NCI-H2107 (cell line): ENCODE data around the gene KMT2A.
A peak's percentile ranks its signal among the peaks of the same experiment; 100 is the strongest.
"Not testable (repeated sequence)": the region's sequence is repeated elsewhere in the genome, so short reads cannot be mapped to it uniquely, and the experiment has no call there.

ENCODE experiments used
- DNase-seq: peaks from one replicate; lab custom pipeline; 2025; lab: John Stamatoyannopoulos, UW

KMT2A gene

DNA sequence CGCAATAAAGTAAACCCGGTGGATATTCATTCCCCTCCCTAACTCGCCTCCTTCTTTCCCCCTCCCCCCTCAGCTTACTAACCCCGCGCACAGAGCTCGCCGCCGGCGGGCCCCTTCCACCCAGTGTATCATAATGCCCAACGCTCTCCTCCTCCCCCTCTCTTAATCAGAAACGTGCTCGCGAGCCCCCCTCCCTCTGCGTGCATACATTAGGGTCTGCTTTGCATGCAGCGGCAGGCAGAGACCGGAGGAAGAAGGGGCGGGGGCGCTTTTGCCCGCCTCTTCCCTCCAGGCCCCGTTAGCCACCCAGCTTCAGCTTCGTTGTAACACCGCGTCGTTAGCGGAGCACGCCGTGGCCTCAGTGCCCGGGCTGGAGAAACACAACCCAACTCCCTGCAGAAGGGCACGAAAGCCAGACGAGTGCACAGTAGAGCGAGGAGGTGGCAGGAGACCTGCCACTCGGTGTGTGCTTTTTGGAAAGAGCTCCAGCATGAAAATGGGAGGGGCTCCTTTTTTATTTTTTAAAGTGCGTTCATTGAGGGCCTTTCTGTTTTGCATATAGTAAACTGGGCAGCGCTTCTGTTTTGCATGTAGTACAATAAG lies 901 bp upstream of the KMT2A start:
- peak; percentile 39 for DNase-seq

DNA sequence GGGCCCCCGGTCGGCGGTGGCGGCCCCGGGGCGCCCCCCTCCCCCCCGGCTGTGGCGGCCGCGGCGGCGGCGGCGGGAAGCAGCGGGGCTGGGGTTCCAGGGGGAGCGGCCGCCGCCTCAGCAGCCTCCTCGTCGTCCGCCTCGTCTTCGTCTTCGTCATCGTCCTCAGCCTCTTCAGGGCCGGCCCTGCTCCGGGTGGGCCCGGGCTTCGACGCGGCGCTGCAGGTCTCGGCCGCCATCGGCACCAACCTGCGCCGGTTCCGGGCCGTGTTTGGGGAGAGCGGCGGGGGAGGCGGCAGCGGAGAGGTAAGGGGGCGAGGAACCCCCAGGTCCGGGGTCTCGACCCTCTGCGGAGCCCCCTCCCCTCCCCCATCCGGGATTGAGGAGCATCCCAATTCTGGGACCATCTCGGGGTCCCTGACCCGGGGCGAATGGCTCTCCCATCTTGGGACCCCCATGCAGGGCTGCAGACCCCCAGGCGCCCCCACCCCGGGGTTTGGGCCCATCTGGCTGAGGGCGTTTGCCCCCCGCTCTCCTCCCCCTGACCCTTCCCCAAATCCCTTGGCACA lies 431 bp downstream of the KMT2A start:
- no peak for DNase-seq

GRCh38 chr11:118437208-118438125 lies 1.2 kb downstream of the KMT2A start:
- DNase-seq, result no peak

DNA sequence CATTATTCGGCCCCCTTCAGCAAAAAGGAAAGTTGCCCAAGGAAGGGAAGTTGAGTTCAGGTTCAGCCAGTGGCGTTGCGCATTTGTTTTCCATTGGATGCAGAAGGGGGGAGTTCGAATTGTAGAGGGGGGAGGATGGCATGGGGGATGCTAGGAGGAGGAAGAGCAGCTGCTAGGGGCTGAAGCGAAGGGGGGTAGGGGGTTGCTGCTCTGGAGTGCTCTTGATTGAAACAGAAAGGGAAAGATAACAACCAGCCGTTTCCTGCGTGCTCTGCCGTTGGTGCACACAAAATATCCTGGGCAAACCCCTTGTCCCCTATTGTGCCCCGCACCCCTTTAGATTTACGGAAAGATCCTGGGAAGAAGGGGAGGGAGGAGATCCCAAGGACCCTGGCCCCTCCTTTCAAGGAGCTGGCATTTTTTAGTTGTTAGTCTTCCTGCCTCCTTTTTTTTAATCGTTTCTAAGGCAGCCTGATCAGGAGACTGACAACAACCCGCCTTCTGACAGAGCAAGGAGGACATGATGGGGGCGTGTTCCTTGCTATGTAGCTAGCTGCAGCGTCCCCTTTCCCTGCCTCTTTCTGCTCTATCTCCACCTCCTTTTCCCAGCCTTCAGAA lies 2.1 kb downstream of the KMT2A start:
- DNase-seq, result no peak

DNA sequence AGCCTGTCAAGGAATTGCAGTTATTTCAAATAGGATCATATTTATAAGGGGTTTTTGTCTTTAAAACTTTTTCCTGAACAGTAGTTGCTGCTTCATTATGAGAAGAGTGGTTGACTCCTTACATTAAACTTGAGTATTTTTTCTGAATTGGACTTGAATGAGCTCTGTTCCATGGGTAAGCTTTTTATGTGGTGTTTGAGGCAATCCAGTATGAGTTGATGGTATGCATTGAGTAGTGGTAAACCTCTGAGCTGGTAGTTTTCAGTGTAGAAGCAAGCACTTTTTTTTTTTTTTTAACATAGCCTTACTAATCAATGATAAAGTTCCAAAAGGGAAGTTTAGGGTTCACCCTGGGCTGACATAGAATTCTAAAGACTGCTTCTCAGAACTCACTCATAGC lies 3.4 kb downstream of the KMT2A start:
- DNase-seq, result no peak

- DNase-seq, result no peak
Observed at GRCh38 chr11:118441770-118442275, 5.5 kb downstream of the KMT2A start.

DNA sequence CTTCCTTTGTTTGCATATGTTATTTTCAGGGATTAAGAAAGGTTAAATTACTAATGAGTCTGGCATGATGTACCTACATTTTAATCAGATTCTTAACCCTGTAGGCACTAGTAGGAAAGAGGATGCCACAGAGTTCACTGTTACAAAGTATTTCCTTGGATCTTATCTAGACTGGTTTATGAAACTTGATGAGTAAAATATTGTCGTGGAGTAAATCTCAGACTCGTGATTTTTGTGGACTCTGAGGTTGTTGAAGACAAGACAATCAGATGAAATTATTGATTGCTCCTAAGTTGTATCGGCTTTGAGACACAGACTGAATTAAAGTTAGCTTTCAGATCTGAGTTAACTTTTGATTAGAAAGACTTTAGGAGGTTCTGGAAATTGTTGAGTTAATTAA lies 6.0 kb downstream of the KMT2A start:
- DNase-seq, result no peak

- no peak for DNase-seq
Observed at GRCh38 chr11:118442908-118443589, 6.8 kb downstream of the KMT2A start.

DNA sequence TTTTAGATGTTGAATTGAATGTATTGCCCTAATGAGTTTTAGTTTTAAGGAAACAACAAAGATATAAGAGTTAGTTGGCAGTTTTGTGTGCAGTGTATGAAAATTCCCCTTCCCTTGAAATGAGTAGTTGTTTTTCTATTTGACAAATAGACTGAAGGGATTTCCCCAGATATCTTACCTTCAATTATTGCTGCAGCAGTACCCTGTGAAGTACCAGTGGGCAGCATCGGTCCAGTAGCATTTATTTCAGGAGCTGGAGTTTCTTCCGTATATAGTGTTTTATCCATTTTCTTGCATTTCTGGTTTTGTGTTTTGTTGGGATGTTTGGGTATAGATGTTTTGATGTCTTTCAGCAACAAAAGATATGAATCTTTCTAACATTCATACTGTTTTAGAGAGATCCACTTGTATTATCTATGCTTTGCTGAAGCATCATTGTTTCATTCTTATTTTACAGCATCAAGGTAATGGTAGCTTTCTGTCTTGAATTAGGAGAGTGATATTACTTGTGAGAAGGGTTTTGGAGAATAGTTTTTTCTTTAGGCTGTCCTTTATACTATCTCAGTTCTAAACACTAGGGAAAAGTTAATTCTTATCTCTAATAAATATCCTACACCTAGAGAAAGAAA lies 7.4 kb downstream of the KMT2A start:
- DNase-seq, result no peak

DNA sequence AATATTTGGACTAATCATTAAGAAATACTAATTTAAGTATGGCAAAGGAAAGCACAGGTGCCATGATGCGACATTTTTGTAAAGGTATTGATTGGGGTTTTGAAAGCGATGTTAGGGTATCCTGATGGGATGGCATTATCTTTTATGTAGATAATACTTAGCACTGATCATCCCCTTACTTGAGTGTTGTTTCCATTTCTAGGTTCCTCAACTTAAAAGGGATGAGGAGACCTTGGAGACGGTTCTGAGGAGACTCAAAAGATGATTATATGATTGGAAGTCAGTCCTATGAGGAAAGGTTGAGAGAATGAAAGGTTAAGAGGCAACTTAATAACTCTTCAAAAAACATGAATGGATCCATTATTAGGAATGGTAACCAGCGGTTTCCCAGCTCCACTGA lies 11.1 kb downstream of the KMT2A start:
- DNase-seq, result no peak

GRCh38 chr11:118448294-118448693 lies 12.0 kb downstream of the KMT2A start:
- no peak for DNase-seq

DNA sequence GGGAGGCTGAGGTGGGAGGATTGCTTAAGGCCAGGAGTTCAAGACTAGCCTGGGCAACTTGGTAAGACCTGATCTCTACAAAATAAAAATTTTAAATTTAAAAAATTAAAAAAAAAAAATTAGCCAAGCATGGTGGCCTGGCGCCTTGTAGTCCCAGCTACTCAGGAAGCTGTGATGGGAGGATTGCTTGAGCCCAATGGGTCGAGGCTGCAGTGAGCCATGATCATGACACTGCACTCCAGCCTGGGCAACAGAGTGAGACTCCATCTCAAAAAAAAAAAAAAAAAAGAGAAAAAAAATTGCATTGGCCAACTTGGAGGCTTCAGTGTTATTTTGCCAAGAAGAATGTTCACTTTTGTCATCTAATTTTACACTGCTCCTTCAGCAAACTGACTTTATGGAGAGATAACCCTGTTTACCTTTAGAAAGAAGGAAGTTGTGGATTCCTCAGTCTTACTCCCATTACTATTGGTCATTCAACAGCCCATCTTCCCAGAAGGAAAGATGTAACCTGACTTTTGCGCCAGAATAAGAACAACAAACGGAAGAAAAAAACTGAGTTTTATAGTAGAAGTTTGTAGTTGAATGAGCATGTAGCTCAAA lies 13.1 kb downstream of the KMT2A start:
- no peak for DNase-seq

- DNase-seq, result no peak
Observed at GRCh38 chr11:118450451-118450850, 14.2 kb downstream of the KMT2A start.

GRCh38 chr11:118462178-118462577 lies 25.9 kb downstream of the KMT2A start:
- DNase-seq, result no peak

DNA sequence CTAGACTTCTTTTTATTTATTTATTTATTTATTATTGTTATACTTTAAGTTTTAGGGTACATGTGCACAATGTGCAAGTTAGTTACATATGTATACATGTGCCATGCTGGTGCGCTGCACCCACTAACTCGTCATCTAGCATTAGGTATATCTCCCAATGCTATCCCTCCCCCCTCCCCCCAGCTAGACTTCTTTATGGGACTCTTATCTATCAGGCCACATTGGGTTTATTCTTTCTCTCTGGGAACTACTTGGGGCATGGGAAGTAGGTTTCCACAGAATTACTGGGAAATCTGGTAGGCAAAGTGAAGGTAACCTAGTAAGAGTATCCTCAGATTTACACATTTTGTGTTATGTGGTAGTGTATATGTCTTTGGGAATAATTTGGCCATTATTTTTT lies 32.7 kb downstream of the KMT2A start:
- DNase-seq, result not testable (repeated sequence)

- no peak for DNase-seq
Observed at GRCh38 chr11:118471030-118471429, 34.7 kb downstream of the KMT2A start.

DNA sequence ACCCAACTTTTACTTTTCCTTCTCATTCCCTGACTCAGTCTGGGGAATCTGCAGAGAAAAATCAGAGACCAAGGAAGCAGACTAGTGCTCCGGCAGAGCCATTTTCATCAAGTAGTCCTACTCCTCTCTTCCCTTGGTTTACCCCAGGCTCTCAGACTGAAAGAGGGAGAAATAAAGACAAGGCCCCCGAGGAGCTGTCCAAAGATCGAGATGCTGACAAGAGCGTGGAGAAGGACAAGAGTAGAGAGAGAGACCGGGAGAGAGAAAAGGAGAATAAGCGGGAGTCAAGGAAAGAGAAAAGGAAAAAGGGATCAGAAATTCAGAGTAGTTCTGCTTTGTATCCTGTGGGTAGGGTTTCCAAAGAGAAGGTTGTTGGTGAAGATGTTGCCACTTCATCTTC lies 37.2 kb downstream of the KMT2A start:
- DNase-seq, result no peak

GRCh38 chr11:118476676-118477075 lies 40.4 kb downstream of the KMT2A start:
- no peak for DNase-seq

DNA sequence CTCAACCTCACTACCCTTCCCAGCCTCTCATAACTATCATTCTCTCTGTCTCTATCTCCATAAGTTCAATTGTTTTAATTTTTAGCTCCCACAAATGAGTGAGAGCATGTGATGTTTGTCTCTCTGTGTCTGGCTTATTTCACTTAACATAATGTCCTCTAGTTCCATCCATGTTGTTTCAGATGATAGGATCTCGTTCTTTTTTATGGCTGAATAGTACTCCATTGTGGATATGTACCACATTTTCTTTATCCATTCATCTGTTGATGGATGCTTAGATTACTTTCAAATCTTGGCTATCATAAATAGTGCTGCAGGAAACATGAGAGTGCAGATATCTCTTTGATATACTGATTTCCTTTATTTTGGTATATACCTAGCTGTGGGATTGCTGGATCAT lies 44.9 kb downstream of the KMT2A start:
- DNase-seq, result not testable (repeated sequence)

DNA sequence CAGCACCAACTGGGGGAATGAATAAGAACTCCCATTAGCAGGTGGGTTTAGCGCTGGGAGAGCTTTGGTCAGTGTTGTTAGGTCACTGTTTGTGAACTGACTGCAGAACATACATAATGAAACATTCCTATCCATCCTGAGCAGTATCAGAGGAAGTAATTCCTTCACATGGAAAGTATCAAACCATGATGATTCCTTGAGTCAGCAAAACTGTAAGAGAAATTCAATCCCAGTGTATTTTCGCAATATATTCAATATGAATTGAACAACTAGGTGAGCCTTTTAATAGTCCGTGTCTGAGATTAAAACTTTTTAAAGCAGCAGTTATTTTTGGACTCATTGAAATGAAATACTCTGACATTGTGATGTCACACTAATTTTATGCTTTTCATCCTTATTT lies 48.1 kb downstream of the KMT2A start:
- DNase-seq, result no peak

DNA sequence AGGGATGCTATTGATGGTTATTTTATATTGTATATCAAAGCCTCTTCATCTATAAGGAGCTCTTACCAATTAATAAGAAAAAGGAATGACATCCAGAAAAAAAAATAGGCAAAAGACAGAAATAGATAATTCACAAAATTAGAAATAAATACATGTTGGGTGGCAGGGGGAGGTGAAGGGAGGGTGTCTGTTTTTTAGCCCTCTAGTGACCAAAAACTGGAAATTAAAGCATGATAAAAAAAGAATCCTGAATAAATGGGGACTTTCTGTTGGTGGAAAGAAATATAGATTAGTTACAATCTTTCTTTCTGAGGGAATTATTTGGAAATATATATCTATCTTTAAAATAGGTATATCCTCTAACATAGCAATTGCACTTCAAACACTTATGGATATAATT lies 49.0 kb downstream of the KMT2A start:
- no peak for DNase-seq
